ENCODE measurements around the gene CPED1.
"Not testable (repeated sequence)": the region's sequence is repeated elsewhere in the genome, so short reads cannot be mapped to it uniquely, and the experiment has no call there.

The CPED1 gene

DNA sequence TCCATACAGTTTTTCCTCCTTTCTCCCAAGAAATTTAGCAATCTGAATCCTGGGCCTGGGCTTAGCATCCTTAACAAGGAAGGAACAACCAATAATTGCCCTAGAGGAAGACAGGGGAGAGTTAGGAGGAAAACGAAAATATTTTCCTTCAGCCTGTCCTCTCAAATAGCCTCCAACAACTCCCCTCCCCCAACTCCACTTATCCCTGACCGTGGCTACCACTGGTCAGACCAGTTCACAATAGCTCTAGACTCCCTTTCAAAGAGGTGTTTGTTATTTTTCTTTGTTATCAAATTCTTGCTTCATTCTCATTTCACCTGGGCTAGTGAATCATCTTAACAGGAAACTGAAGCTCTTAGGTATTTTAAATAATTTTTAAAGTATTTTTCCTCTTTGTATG is 114.1 kb downstream of the CPED1 start:
- Histone ChIP-seq H3K4me1 (ENCODE audit: control insufficient read depth in 2 of 2, insufficient read depth in 2 of 2, low read length in 2 of 2) (no peaks in the 10 kb centered on the region), H3K9ac (ENCODE audit: low read depth in 1 of 2, low read length in 2 of 2) (no peak overlapping the region), H3K27me3 (ENCODE audit: control insufficient read depth in 2 of 2, insufficient read depth in 2 of 2, low read length in 2 of 2) (no peaks in the 10 kb centered on the region), H3K27ac (ENCODE audit: low read depth in 2 of 2, low read length in 2 of 2) (no peak overlapping the region), H3K9me3 (ENCODE audit: control insufficient read depth in 2 of 2, low read length in 2 of 2) (no peaks in the 10 kb centered on the region), H3K36me3 (ENCODE audit: control insufficient read depth in 2 of 2, insufficient read depth in 2 of 2, low read length in 2 of 2) (peaks cover 0 to 3% of the 10 kb centered on the region in 2 donors), H3K4me3 (ENCODE audit: low read length in 2 of 2) (no peak overlapping the region)

DNA sequence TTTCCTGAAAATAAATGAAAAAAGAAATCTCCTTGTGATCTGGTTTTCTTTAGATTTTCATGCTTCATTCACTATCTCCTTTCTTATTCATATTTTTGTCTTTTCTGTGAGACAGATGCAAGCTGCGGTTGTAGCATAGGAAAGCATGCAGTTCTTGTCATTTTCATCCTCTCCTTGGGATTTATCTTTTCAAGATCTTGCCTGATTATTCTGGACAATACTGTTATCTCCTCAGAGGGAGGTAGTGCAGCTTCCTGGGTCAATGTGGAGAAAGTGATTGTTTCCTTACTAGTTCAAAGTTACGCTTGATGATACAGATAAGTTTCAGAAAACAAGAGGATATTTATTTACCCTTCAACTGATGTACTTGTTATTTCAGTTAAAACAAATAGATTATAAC is 114.6 kb downstream of the CPED1 start:
- peaks cover 0 to 3% of the 10 kb centered on the region in 2 donors for H3K36me3 ChIP-seq (ENCODE audit: control insufficient read depth in 2 of 2, insufficient read depth in 2 of 2, low read length in 2 of 2)
- H3K4me1 ChIP-seq (ENCODE audit: control insufficient read depth in 2 of 2, insufficient read depth in 2 of 2, low read length in 2 of 2), result no peaks in the 10 kb centered on the region
- H3K27me3 ChIP-seq (ENCODE audit: control insufficient read depth in 2 of 2, insufficient read depth in 2 of 2, low read length in 2 of 2), result no peaks in the 10 kb centered on the region
- no peak overlapping the region for H3K9ac ChIP-seq (ENCODE audit: low read depth in 1 of 2, low read length in 2 of 2)
- H3K9me3 ChIP-seq (ENCODE audit: control insufficient read depth in 2 of 2, low read length in 2 of 2), result no peaks in the 10 kb centered on the region
- no peak overlapping the region for H3K27ac ChIP-seq (ENCODE audit: low read depth in 2 of 2, low read length in 2 of 2)
- H3K4me3 ChIP-seq (ENCODE audit: low read length in 2 of 2), result no peak overlapping the region

- no peaks in the 10 kb centered on the region for H3K4me1 ChIP-seq (ENCODE audit: control insufficient read depth in 2 of 2, insufficient read depth in 2 of 2, low read length in 2 of 2)
- no peaks in the 10 kb centered on the region for H3K27me3 ChIP-seq (ENCODE audit: control insufficient read depth in 2 of 2, insufficient read depth in 2 of 2, low read length in 2 of 2)
- no peak overlapping the region for H3K27ac ChIP-seq (ENCODE audit: low read depth in 2 of 2, low read length in 2 of 2)
- H3K36me3 ChIP-seq (ENCODE audit: control insufficient read depth in 2 of 2, insufficient read depth in 2 of 2, low read length in 2 of 2), result peaks cover 0 to 3% of the 10 kb centered on the region in 2 donors
- H3K9me3 ChIP-seq (ENCODE audit: control insufficient read depth in 2 of 2, low read length in 2 of 2), result no peaks in the 10 kb centered on the region
- no peak overlapping the region for H3K9ac ChIP-seq (ENCODE audit: low read depth in 1 of 2, low read length in 2 of 2)
- no peak overlapping the region for H3K4me3 ChIP-seq (ENCODE audit: low read length in 2 of 2)
Measured at GRCh38 chr7:121103579-121103978, 115.1 kb downstream of the CPED1 start.

GRCh38 chr7:121105262-121105661 is 116.8 kb downstream of the CPED1 start:
- H3K4me3 ChIP-seq (ENCODE audit: low read length in 2 of 2), result no peak overlapping the region
- no peaks in the 10 kb centered on the region for H3K4me1 ChIP-seq (ENCODE audit: control insufficient read depth in 2 of 2, insufficient read depth in 2 of 2, low read length in 2 of 2)
- peaks cover 0 to 3% of the 10 kb centered on the region in 2 donors for H3K36me3 ChIP-seq (ENCODE audit: control insufficient read depth in 2 of 2, insufficient read depth in 2 of 2, low read length in 2 of 2)
- no peak overlapping the region for H3K9ac ChIP-seq (ENCODE audit: low read depth in 1 of 2, low read length in 2 of 2)
- H3K27me3 ChIP-seq (ENCODE audit: control insufficient read depth in 2 of 2, insufficient read depth in 2 of 2, low read length in 2 of 2), result no peaks in the 10 kb centered on the region
- H3K9me3 ChIP-seq (ENCODE audit: control insufficient read depth in 2 of 2, low read length in 2 of 2), result no peaks in the 10 kb centered on the region
- no peak overlapping the region for H3K27ac ChIP-seq (ENCODE audit: low read depth in 2 of 2, low read length in 2 of 2)

- Histone ChIP-seq H3K4me1 (ENCODE audit: control insufficient read depth in 2 of 2, insufficient read depth in 2 of 2, low read length in 2 of 2) (no peaks in the 10 kb centered on the region), H3K27ac (ENCODE audit: low read depth in 2 of 2, low read length in 2 of 2) (no peak overlapping the region), H3K4me3 (ENCODE audit: low read length in 2 of 2) (no peak overlapping the region), H3K27me3 (ENCODE audit: control insufficient read depth in 2 of 2, insufficient read depth in 2 of 2, low read length in 2 of 2) (no peaks in the 10 kb centered on the region), H3K9ac (ENCODE audit: low read depth in 1 of 2, low read length in 2 of 2) (no peak overlapping the region), H3K36me3 (ENCODE audit: control insufficient read depth in 2 of 2, insufficient read depth in 2 of 2, low read length in 2 of 2) (no peaks in the 10 kb centered on the region), H3K9me3 (ENCODE audit: control insufficient read depth in 2 of 2, low read length in 2 of 2) (no peaks in the 10 kb centered on the region)
Measured at GRCh38 chr7:121107923-121108498, 119.5 kb downstream of the CPED1 start.

DNA sequence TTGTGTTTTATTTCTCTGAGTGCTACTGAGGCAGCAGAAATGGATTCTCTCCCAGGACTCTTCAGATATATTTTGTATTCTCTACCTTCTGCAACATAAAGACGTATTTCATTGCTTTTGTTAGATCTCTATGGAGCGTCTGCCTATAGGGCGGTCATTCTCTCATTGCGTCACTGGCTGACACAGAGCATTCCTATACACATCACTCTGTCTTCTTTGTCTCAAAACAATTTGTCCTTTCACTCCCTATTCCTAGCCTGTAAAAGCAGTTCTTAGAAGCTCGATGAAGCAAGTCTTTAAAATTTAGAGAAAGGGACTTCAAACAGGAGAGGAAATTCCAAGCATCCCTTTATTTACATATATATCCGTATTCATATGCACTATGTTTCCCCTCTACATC is 120.6 kb downstream of the CPED1 start:
- no peak overlapping the region for H3K4me3 ChIP-seq (ENCODE audit: low read length in 2 of 2)
- H3K9me3 ChIP-seq (ENCODE audit: control insufficient read depth in 2 of 2, low read length in 2 of 2), result no peaks in the 10 kb centered on the region
- H3K4me1 ChIP-seq (ENCODE audit: control insufficient read depth in 2 of 2, insufficient read depth in 2 of 2, low read length in 2 of 2), result no peaks in the 10 kb centered on the region
- H3K27me3 ChIP-seq (ENCODE audit: control insufficient read depth in 2 of 2, insufficient read depth in 2 of 2, low read length in 2 of 2), result no peaks in the 10 kb centered on the region
- no peak overlapping the region for H3K9ac ChIP-seq (ENCODE audit: low read depth in 1 of 2, low read length in 2 of 2)
- no peak overlapping the region for H3K27ac ChIP-seq (ENCODE audit: low read depth in 2 of 2, low read length in 2 of 2)
- H3K36me3 ChIP-seq (ENCODE audit: control insufficient read depth in 2 of 2, insufficient read depth in 2 of 2, low read length in 2 of 2), result no peaks in the 10 kb centered on the region

DNA sequence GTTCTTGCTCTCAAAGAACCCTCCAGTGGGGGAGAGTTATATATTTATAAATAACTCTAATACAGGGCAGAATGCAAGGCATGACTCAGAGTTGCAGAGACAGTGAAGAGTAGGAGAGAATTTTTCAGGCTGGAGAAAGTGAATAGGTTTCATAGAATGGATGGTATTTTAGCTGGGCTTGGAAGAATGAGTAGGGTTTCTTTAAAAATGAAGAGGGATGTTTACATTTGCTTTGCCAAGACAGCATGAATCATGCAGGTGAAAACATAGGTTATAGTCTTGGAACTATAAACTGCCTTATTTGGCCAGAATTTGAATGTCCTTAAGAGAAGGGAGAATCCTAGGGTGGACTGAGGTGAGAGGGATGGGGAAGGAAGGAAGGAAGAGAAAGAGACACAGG is 124.8 kb downstream of the CPED1 start:
- no peak overlapping the region for H3K27ac ChIP-seq (ENCODE audit: low read depth in 2 of 2, low read length in 2 of 2)
- no peak overlapping the region for H3K4me3 ChIP-seq (ENCODE audit: low read length in 2 of 2)
- H3K9me3 ChIP-seq (ENCODE audit: control insufficient read depth in 2 of 2, low read length in 2 of 2), result no peaks in the 10 kb centered on the region
- no peak overlapping the region for H3K9ac ChIP-seq (ENCODE audit: low read depth in 1 of 2, low read length in 2 of 2)
- no peaks in the 10 kb centered on the region for H3K36me3 ChIP-seq (ENCODE audit: control insufficient read depth in 2 of 2, insufficient read depth in 2 of 2, low read length in 2 of 2)
- H3K4me1 ChIP-seq (ENCODE audit: control insufficient read depth in 2 of 2, insufficient read depth in 2 of 2, low read length in 2 of 2), result no peaks in the 10 kb centered on the region
- no peaks in the 10 kb centered on the region for H3K27me3 ChIP-seq (ENCODE audit: control insufficient read depth in 2 of 2, insufficient read depth in 2 of 2, low read length in 2 of 2)

- Histone ChIP-seq H3K36me3 (ENCODE audit: control insufficient read depth in 2 of 2, insufficient read depth in 2 of 2, low read length in 2 of 2) (no peaks in the 10 kb centered on the region), H3K9ac (ENCODE audit: low read depth in 1 of 2, low read length in 2 of 2) (no peak overlapping the region), H3K9me3 (ENCODE audit: control insufficient read depth in 2 of 2, low read length in 2 of 2) (no peaks in the 10 kb centered on the region), H3K4me1 (ENCODE audit: control insufficient read depth in 2 of 2, insufficient read depth in 2 of 2, low read length in 2 of 2) (no peaks in the 10 kb centered on the region), H3K4me3 (ENCODE audit: low read length in 2 of 2) (no peak overlapping the region), H3K27ac (ENCODE audit: low read depth in 2 of 2, low read length in 2 of 2) (no peak overlapping the region), H3K27me3 (ENCODE audit: control insufficient read depth in 2 of 2, insufficient read depth in 2 of 2, low read length in 2 of 2) (no peaks in the 10 kb centered on the region)
Measured at GRCh38 chr7:121116396-121116795, 127.9 kb downstream of the CPED1 start.

GRCh38 chr7:121119047-121119446 is 130.5 kb downstream of the CPED1 start:
- Histone ChIP-seq H3K4me1 (ENCODE audit: control insufficient read depth in 2 of 2, insufficient read depth in 2 of 2, low read length in 2 of 2) (no peaks in the 10 kb centered on the region), H3K4me3 (ENCODE audit: low read length in 2 of 2) (no peak overlapping the region), H3K36me3 (ENCODE audit: control insufficient read depth in 2 of 2, insufficient read depth in 2 of 2, low read length in 2 of 2) (no peaks in the 10 kb centered on the region), H3K27me3 (ENCODE audit: control insufficient read depth in 2 of 2, insufficient read depth in 2 of 2, low read length in 2 of 2) (no peaks in the 10 kb centered on the region), H3K9ac (ENCODE audit: low read depth in 1 of 2, low read length in 2 of 2) (no peak overlapping the region), H3K27ac (ENCODE audit: low read depth in 2 of 2, low read length in 2 of 2) (no peak overlapping the region), H3K9me3 (ENCODE audit: control insufficient read depth in 2 of 2, low read length in 2 of 2) (no peaks in the 10 kb centered on the region)

DNA sequence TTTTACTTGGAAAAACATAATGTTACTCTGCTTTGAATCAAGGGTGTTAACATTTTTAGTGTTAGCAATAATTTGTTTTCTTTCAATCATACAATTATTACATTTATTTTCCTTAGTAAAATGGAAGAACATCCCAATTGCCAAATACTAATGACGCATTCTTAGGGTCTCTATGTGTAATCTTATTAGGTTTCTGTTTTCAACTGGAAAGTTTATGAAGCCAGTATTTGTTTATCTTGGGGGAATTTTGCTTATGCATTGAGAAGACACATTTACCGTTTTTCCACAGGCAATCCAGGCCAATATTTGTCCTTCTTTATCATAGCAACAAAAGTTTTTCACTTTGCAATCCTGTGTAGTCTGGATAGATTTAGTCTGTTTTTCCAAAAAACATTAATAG is 134.5 kb downstream of the CPED1 start:
- Histone ChIP-seq H3K4me3 (ENCODE audit: low read length in 2 of 2) (no peak overlapping the region), H3K9ac (ENCODE audit: low read depth in 1 of 2, low read length in 2 of 2) (no peak overlapping the region), H3K27ac (ENCODE audit: low read depth in 2 of 2, low read length in 2 of 2) (no peak overlapping the region), H3K4me1 (ENCODE audit: control insufficient read depth in 2 of 2, insufficient read depth in 2 of 2, low read length in 2 of 2) (no peaks in the 10 kb centered on the region), H3K27me3 (ENCODE audit: control insufficient read depth in 2 of 2, insufficient read depth in 2 of 2, low read length in 2 of 2) (no peaks in the 10 kb centered on the region), H3K9me3 (ENCODE audit: control insufficient read depth in 2 of 2, low read length in 2 of 2) (no peaks in the 10 kb centered on the region), H3K36me3 (ENCODE audit: control insufficient read depth in 2 of 2, insufficient read depth in 2 of 2, low read length in 2 of 2) (no peaks in the 10 kb centered on the region)

- not testable (repeated sequence) for H3K4me1 ChIP-seq (ENCODE audit: control insufficient read depth in 2 of 2, insufficient read depth in 2 of 2, low read length in 2 of 2); H3K4me3 ChIP-seq (ENCODE audit: low read length in 2 of 2); H3K27ac ChIP-seq (ENCODE audit: low read depth in 2 of 2, low read length in 2 of 2); H3K9me3 ChIP-seq (ENCODE audit: control insufficient read depth in 2 of 2, low read length in 2 of 2); H3K27me3 ChIP-seq (ENCODE audit: control insufficient read depth in 2 of 2, insufficient read depth in 2 of 2, low read length in 2 of 2); H3K36me3 ChIP-seq (ENCODE audit: control insufficient read depth in 2 of 2, insufficient read depth in 2 of 2, low read length in 2 of 2); H3K9ac ChIP-seq (ENCODE audit: low read depth in 1 of 2, low read length in 2 of 2)
Measured at GRCh38 chr7:121125454-121125853, 136.9 kb downstream of the CPED1 start.
